ENCODE measurements around the gene ROCK2. TPM values are rescaled to one million over a fixed set of nuclear protein-coding genes. Genes with fewer than 3 reads are reported as not detected.

The ROCK2 gene
- polyA plus RNA-seq, 3 donors = 2.8 to 10.2 (median 4.3) TPM

DNA sequence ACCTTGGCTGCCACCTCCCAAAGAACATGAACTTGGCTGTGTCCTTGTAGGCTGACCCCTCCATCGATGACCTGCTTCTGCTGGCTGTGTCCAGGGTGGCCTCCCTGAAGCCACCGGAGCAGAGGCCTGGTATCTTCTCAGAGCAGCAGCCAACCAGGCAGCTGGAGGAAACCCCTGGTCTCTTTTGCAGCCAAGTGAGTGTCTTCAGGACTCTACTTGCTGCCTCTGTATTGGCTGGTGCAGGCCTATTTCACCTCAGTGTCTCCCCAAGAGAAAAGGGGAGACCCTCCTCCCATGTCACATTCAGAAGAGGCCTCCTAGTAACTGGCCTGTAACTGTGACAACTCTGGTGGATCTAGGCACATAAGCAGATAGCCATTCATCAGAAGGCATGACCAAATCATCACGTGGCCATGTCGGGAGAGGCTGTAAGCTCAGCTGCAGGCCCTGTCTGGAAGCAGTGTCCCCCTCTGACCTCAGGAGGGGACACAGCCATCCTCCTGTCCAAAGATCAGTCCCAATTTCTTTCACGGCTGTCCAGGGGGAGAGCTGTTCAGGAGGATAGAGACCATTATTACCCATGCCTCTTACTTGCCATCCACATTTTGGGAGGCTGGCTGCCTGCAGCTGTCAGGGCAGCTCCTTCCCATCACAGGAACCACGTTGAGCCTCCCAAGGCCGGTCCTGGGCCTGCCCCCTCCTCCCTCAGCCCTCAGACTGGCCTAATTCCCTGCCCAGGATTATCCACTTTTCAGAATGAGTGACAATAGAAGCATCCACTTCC lies 20.9 kb upstream of the ROCK2 start:
- Histone ChIP-seq H3K4me3 (replicated peaks in 1 of 3; ENCODE audit: low read depth in 2 of 3, low read length in 3 of 3) (no peak overlapping the region), H3K36me3 (replicated peaks in 1 of 2; ENCODE audit: control insufficient read depth in 1 of 2, insufficient read depth in 2 of 2, low read length in 2 of 2) (no peaks in the 10 kb centered on the region), H3K9me3 (replicated peaks in 1 of 2; ENCODE audit: control insufficient read depth in 1 of 2, insufficient read depth in 1 of 2, low read length in 2 of 2) (no peaks in the 10 kb centered on the region), H3K79me2 (ENCODE audit: insufficient read depth, low read length) (no peaks in the 10 kb centered on the region), H3K4me1 (ENCODE audit: control insufficient read depth in 1 of 2, insufficient read depth in 2 of 2, low read length in 2 of 2) (no peaks in the 10 kb centered on the region), H3K9ac (ENCODE audit: insufficient read depth, low read length, poor library complexity, severe bottlenecking) (no peak overlapping the region), H4K20me1 (ENCODE audit: insufficient read depth, low read length) (no peaks in the 10 kb centered on the region), H3K27ac (ENCODE audit: low read depth in 1 of 2, low read length in 2 of 2) (no peak overlapping the region), H3K4me2 (replicated peaks; ENCODE audit: extremely low read depth, low read length, poor library complexity, severe bottlenecking) (no peak overlapping the region), H2AFZ (ENCODE audit: insufficient read depth, low read depth, low read length, poor library complexity, severe bottlenecking) (no peak overlapping the region), H3K27me3 (ENCODE audit: control insufficient read depth in 2 of 2, insufficient read depth in 2 of 2, low read length in 2 of 2) (no peaks in the 10 kb centered on the region)
- H3K36me3 Mint-ChIP-seq = no peaks in the 10 kb centered on the region
- intact Hi-C loops (cut with micrococcal nuclease) = no loop called here
- H3K4me1 Mint-ChIP-seq = peaks cover 3% of the 10 kb centered on the region
- TF ChIP-seq, protein P1, sequence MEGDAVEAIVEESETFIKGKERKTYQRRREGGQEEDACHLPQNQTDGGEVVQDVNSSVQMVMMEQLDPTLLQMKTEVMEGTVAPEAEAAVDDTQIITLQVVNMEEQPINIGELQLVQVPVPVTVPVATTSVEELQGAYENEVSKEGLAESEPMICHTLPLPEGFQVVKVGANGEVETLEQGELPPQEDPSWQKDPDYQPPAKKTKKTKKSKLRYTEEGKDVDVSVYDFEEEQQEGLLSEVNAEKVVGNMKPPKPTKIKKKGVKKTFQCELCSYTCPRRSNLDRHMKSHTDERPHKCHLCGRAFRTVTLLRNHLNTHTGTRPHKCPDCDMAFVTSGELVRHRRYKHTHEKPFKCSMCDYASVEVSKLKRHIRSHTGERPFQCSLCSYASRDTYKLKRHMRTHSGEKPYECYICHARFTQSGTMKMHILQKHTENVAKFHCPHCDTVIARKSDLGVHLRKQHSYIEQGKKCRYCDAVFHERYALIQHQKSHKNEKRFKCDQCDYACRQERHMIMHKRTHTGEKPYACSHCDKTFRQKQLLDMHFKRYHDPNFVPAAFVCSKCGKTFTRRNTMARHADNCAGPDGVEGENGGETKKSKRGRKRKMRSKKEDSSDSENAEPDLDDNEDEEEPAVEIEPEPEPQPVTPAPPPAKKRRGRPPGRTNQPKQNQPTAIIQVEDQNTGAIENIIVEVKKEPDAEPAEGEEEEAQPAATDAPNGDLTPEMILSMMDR (IDR thresholded peaks at IDR 0.05) = no peak
- H3K9me3 Mint-ChIP-seq = peaks cover 0 to 3% (median 0%) of the 10 kb centered on the region in 7 donors
- peaks cover 0 to 6% (median 0%) of the 10 kb centered on the region in 3 donors for H3K27me3 Mint-ChIP-seq (ENCODE audit: low read depth in 3 of 3)
- no peak overlapping the region for H3K4me3 Mint-ChIP-seq
- DNase-seq = no peak
- no peak overlapping the region for H3K27ac Mint-ChIP-seq
- 61% methylated on average over 6 of the region's 7 CpGs for WGBS (ENCODE audit: insufficient coverage)

DNA sequence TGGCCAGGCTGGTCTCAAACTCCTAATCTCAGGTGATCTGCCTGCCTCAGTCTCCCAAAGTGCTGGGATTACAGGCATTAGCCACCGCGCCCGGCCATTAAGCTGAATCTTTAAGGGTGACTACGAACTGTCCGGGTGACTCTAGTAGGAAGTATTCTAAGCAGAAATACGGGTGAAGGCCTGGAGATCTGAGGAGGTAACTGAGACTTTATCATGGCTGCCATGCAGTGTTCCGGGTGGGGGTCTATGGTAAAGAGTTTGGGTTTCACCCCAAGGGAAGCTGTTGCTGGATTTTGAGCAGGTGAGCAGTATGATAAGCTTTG lies 20.1 kb upstream of the ROCK2 start:
- Mint-ChIP-seq H3K27me3 (ENCODE audit: low read depth in 3 of 3) (peaks cover 0 to 8% (median 0%) of the 10 kb centered on the region in 3 donors), H3K36me3 (no peaks in the 10 kb centered on the region), H3K27ac (no peak overlapping the region), H3K4me1 (peaks cover 3% of the 10 kb centered on the region), H3K4me3 (no peak overlapping the region), H3K9me3 (peaks cover 0 to 3% (median 0%) of the 10 kb centered on the region in 7 donors)
- H3K4me3 ChIP-seq (replicated peaks in 1 of 3; ENCODE audit: low read depth in 2 of 3, low read length in 3 of 3) = no peak overlapping the region
- intact Hi-C loops (cut with micrococcal nuclease) = no loop called here
- no peak overlapping the region for H3K27ac ChIP-seq (ENCODE audit: low read depth in 1 of 2, low read length in 2 of 2)
- 98% methylated on average over 6 of the region's 7 CpGs for WGBS (ENCODE audit: insufficient coverage)
- TF ChIP-seq, protein P1 (IDR thresholded peaks at IDR 0.05) = no peak
- no peaks in the 10 kb centered on the region for H3K4me1 ChIP-seq (ENCODE audit: control insufficient read depth in 1 of 2, insufficient read depth in 2 of 2, low read length in 2 of 2)
- no peak overlapping the region for H3K9ac ChIP-seq (ENCODE audit: insufficient read depth, low read length, poor library complexity, severe bottlenecking)
- H3K36me3 ChIP-seq (replicated peaks in 1 of 2; ENCODE audit: control insufficient read depth in 1 of 2, insufficient read depth in 2 of 2, low read length in 2 of 2) = no peaks in the 10 kb centered on the region
- H3K27me3 ChIP-seq (ENCODE audit: control insufficient read depth in 2 of 2, insufficient read depth in 2 of 2, low read length in 2 of 2) = no peaks in the 10 kb centered on the region
- no peaks in the 10 kb centered on the region for H4K20me1 ChIP-seq (ENCODE audit: insufficient read depth, low read length)
- no peaks in the 10 kb centered on the region for H3K79me2 ChIP-seq (ENCODE audit: insufficient read depth, low read length)
- H2AFZ ChIP-seq (ENCODE audit: insufficient read depth, low read depth, low read length, poor library complexity, severe bottlenecking) = no peak overlapping the region
- H3K4me2 ChIP-seq (replicated peaks; ENCODE audit: extremely low read depth, low read length, poor library complexity, severe bottlenecking) = no peak overlapping the region
- no peak for DNase-seq
- H3K9me3 ChIP-seq (replicated peaks in 1 of 2; ENCODE audit: control insufficient read depth in 1 of 2, insufficient read depth in 1 of 2, low read length in 2 of 2) = no peaks in the 10 kb centered on the region
